Uterus (tissue), 4 donors: ENCODE measurements around the gene CCDC87. TPM values are rescaled to one million over a fixed set of nuclear protein-coding genes. Genes with fewer than 3 reads are reported as not detected.

Experiments
- DNase-seq, 2 donors: peaks; one replicate each; pipeline ENCODE4 v3.0.0-alpha.2; 2019 to 2020
- H3K27ac ChIP-seq, 2 donors: fragments of 200-600 bp; sonication (generic); 1 replicate in 1 of 2; 2 replicates in 1 of 2; pipeline ENCODE4 v1.5.1; 2016 to 2018
- H3K27me3 ChIP-seq, 2 donors: fragments of 200-600 bp; sonication (generic); one replicate each; pipeline ENCODE4 v1.5.1; 2018 to 2019; ENCODE audit warnings: control low read depth in 1 of 2
- H3K36me3 ChIP-seq, 2 donors: fragments of 200-600 bp; sonication (generic); one replicate each; pipeline ENCODE4 v1.5.1; 2019; ENCODE audit warnings: control low read depth in 1 of 2
- H3K4me1 ChIP-seq, 2 donors: fragments of 200-600 bp; sonication (generic); one replicate each; pipeline ENCODE4 v1.5.1; 2018 to 2019; ENCODE audit warnings: control low read depth in 1 of 2
- H3K4me3 ChIP-seq, 2 donors: fragments of 200-600 bp; sonication (generic); 1 replicate in 1 of 2; 2 replicates in 1 of 2; pipeline ENCODE4 v1.5.1; 2018 to 2019; ENCODE audit warnings: mild to moderate bottlenecking in 1 of 2
- H3K9me3 ChIP-seq, 2 donors: fragments of 200-600 bp; sonication (generic); one replicate each; pipeline ENCODE4 v1.5.1; 2019; ENCODE audit warnings: control low read depth in 1 of 2
- CTCF ChIP-seq, 4 experiments: fragments of 200-600 bp in 2 of 4; fragments of 450-650 bp in 2 of 4; sonication (generic) in 2 of 4; IDR thresholded peaks; one replicate each; pipeline ENCODE4 v1.5.1; 2016 to 2019; ENCODE audit warnings: antibody characterized with exemption in 4 of 4, mild to moderate bottlenecking in 2 of 4, moderate library complexity in 1 of 4
- POLR2A ChIP-seq, 2 donors: fragments of 450-650 bp; IDR thresholded peaks; one replicate each; pipeline ENCODE4 v1.6.1; 2016; ENCODE audit warnings: antibody characterized with exemption in 2 of 2, mild to moderate bottlenecking in 1 of 2, moderate library complexity in 1 of 2
- intact Hi-C: fragments of 100-400 bp; cut with DNase I; formaldehyde crosslinking; loops from one replicate; pipeline ENCODE4 v1.15.1; 2023; ENCODE audit warnings: low total_unique reads
- total RNA-seq, 4 donors: library from RNA; depleted of rRNA in 3 of 4; stranded (reverse); fragments of >200 nt in 3 of 4; gene quantifications; one replicate each; pipeline versions ENCODE4 v1.1.0 to v1.2.4, GENCODE V29; 2014 to 2023
- donor health status: DM: yes; HTN: yes; CAD: no.

Gene CCDC87
- total RNA-seq, 4 donors from 2014 or later, result 0.52 TPM; not detected in 3

GRCh38 chr11:66556086-66556485 lies 36.8 kb downstream of the CCDC87 start:
- Histone ChIP-seq H3K27ac (no peak overlapping the region), H3K36me3 (no peaks in the 10 kb centered on the region), H3K4me1 (no peaks in the 10 kb centered on the region), H3K9me3 (no peaks in the 10 kb centered on the region), H3K27me3 (no peaks in the 10 kb centered on the region), H3K4me3 (no peak overlapping the region)
- no peak for DNase-seq
- intact Hi-C loops, result no loop called here
- no peak for TF ChIP-seq CTCF (IDR thresholded peaks at IDR 0.05)
- TF ChIP-seq POLR2A (IDR thresholded peaks at IDR 0.05), result no peak

GRCh38 chr11:66555416-66555815 lies 37.4 kb downstream of the CCDC87 start:
- H3K27ac ChIP-seq, result no peak overlapping the region
- no peak for DNase-seq
- no peaks in the 10 kb centered on the region for H3K27me3 ChIP-seq
- H3K4me3 ChIP-seq, result no peak overlapping the region
- no peaks in the 10 kb centered on the region for H3K9me3 ChIP-seq
- H3K36me3 ChIP-seq, result no peaks in the 10 kb centered on the region
- intact Hi-C loops, result no loop called here
- TF ChIP-seq POLR2A (IDR thresholded peaks at IDR 0.05) (no peak), CTCF (IDR thresholded peaks at IDR 0.05) (no peak)
- H3K4me1 ChIP-seq, result no peaks in the 10 kb centered on the region

GRCh38 chr11:66554602-66555001 lies 38.3 kb downstream of the CCDC87 start:
- Histone ChIP-seq H3K27me3 (no peaks in the 10 kb centered on the region), H3K4me3 (no peak overlapping the region), H3K9me3 (no peaks in the 10 kb centered on the region), H3K4me1 (no peaks in the 10 kb centered on the region), H3K27ac (no peak overlapping the region), H3K36me3 (no peaks in the 10 kb centered on the region)
- DNase-seq, result no peak
- no peak for TF ChIP-seq CTCF (IDR thresholded peaks at IDR 0.05)
- intact Hi-C loops, result no loop called here

GRCh38 chr11:66550887-66551286 lies 42.0 kb downstream of the CCDC87 start:
- H3K36me3 ChIP-seq, result no peaks in the 10 kb centered on the region
- H3K4me3 ChIP-seq, result no peak overlapping the region
- no peak overlapping the region for H3K27ac ChIP-seq
- no peaks in the 10 kb centered on the region for H3K9me3 ChIP-seq
- no peaks in the 10 kb centered on the region for H3K4me1 ChIP-seq
- no peak for DNase-seq
- no peak for TF ChIP-seq CTCF (IDR thresholded peaks at IDR 0.05)
- no peaks in the 10 kb centered on the region for H3K27me3 ChIP-seq
- intact Hi-C loops, result no loop called here

GRCh38 chr11:66549696-66550095 lies 43.2 kb downstream of the CCDC87 start:
- Histone ChIP-seq H3K36me3 (no peaks in the 10 kb centered on the region), H3K4me1 (no peaks in the 10 kb centered on the region), H3K27ac (no peak overlapping the region), H3K4me3 (no peak overlapping the region), H3K9me3 (no peaks in the 10 kb centered on the region), H3K27me3 (no peaks in the 10 kb centered on the region)
- TF ChIP-seq POLR2A (IDR thresholded peaks at IDR 0.05) (no peak), CTCF (IDR thresholded peaks at IDR 0.05) (no peak)
- intact Hi-C loops, result no loop called here
- DNase-seq, result no peak
